Nephron progenitor cell (in vitro differentiated cells): ENCODE measurements around the gene CLBA1.
"Not testable (repeated sequence)": the region's sequence is repeated elsewhere in the genome, so short reads cannot be mapped to it uniquely, and the experiment has no call there.

Experiments
- DNase-seq: peaks from one replicate; pipeline ENCODE4 v3.0.0; 2021
- H3K27ac Mint-ChIP-seq: 2 replicates; pipeline ENCODE4 v1.8.0; 2021; ENCODE audit warnings: mild to moderate bottlenecking, moderate library complexity, mixed read lengths
- H3K27me3 Mint-ChIP-seq: 2 replicates; pipeline ENCODE4 v1.8.0; 2021; ENCODE audit warnings: mild to moderate bottlenecking, low read depth, mixed read lengths; ENCODE audit not compliant: poor library complexity
- H3K36me3 Mint-ChIP-seq: 2 replicates; pipeline ENCODE4 v1.8.0; 2021; ENCODE audit warnings: low read depth, mixed read lengths
- H3K4me1 Mint-ChIP-seq: 2 replicates; pipeline ENCODE4 v1.8.0; 2021; ENCODE audit warnings: mixed read lengths
- H3K4me3 Mint-ChIP-seq: 2 replicates; pipeline ENCODE4 v1.8.0; 2021; ENCODE audit warnings: mild to moderate bottlenecking, moderate library complexity, mixed read lengths
- H3K9me3 Mint-ChIP-seq: 2 replicates; pipeline ENCODE4 v1.8.0; 2021; ENCODE audit warnings: mild to moderate bottlenecking, moderate library complexity, mixed read lengths
- CTCF ChIP-seq: fragments of 200-600 bp; sonication (generic); IDR thresholded peaks from 2 replicates; pipeline ENCODE4 v1.5.0; 2021; ENCODE audit warnings: antibody characterized with exemption

The CLBA1 gene

GRCh38 chr14:104942586-104942985 is 43.0 kb upstream of the CLBA1 start:
- H3K36me3 Mint-ChIP-seq: no peaks in the 10 kb centered on the region
- H3K4me1 Mint-ChIP-seq: no peaks in the 10 kb centered on the region
- H3K27me3 Mint-ChIP-seq: peaks cover 43% of the 10 kb centered on the region
- no peak for DNase-seq
- H3K9me3 Mint-ChIP-seq: no peaks in the 10 kb centered on the region
- no peak overlapping the region for H3K27ac Mint-ChIP-seq
- no peak overlapping the region for H3K4me3 Mint-ChIP-seq
- no peak for TF ChIP-seq CTCF

GRCh38 chr14:104943216-104944015 is 42.2 kb upstream of the CLBA1 start:
- not testable (repeated sequence) for DNase-seq, H3K36me3 Mint-ChIP-seq, H3K27ac Mint-ChIP-seq, H3K4me1 Mint-ChIP-seq, H3K4me3 Mint-ChIP-seq, H3K9me3 Mint-ChIP-seq
- H3K27me3 Mint-ChIP-seq: peaks cover 35% of the 10 kb centered on the region

GRCh38 chr14:104944016-104944308 is 41.6 kb upstream of the CLBA1 start:
- not testable (repeated sequence) for DNase-seq, H3K9me3 Mint-ChIP-seq, H3K4me3 Mint-ChIP-seq, H3K4me1 Mint-ChIP-seq, H3K36me3 Mint-ChIP-seq, H3K27ac Mint-ChIP-seq
- H3K27me3 Mint-ChIP-seq: peaks cover 29% of the 10 kb centered on the region

GRCh38 chr14:104944436-104945205 is 41.0 kb upstream of the CLBA1 start:
- DNase-seq, H3K36me3 Mint-ChIP-seq, H3K27ac Mint-ChIP-seq, H3K4me1 Mint-ChIP-seq, H3K4me3 Mint-ChIP-seq, H3K9me3 Mint-ChIP-seq: not testable (repeated sequence)
- H3K27me3 Mint-ChIP-seq: peaks cover 23% of the 10 kb centered on the region

GRCh38 chr14:104945266-104945665 is 40.3 kb upstream of the CLBA1 start:
- H3K27ac Mint-ChIP-seq, H3K4me1 Mint-ChIP-seq, H3K4me3 Mint-ChIP-seq, H3K36me3 Mint-ChIP-seq, H3K9me3 Mint-ChIP-seq, DNase-seq: not testable (repeated sequence)
- peaks cover 16% of the 10 kb centered on the region for H3K27me3 Mint-ChIP-seq

GRCh38 chr14:104945986-104946965 is 39.3 kb upstream of the CLBA1 start:
- not testable (repeated sequence) for H3K27ac Mint-ChIP-seq, H3K9me3 Mint-ChIP-seq, H3K27me3 Mint-ChIP-seq, H3K36me3 Mint-ChIP-seq, H3K4me3 Mint-ChIP-seq, DNase-seq, H3K4me1 Mint-ChIP-seq

- not testable (repeated sequence) for H3K4me1 Mint-ChIP-seq, H3K27me3 Mint-ChIP-seq, H3K4me3 Mint-ChIP-seq, H3K27ac Mint-ChIP-seq, DNase-seq, H3K36me3 Mint-ChIP-seq, H3K9me3 Mint-ChIP-seq
These were observed 38.4 kb upstream of the CLBA1 start for GRCh38 chr14:104947201-104947600.

- H3K4me1 Mint-ChIP-seq, H3K27ac Mint-ChIP-seq, H3K27me3 Mint-ChIP-seq, H3K4me3 Mint-ChIP-seq, DNase-seq, H3K36me3 Mint-ChIP-seq, H3K9me3 Mint-ChIP-seq: not testable (repeated sequence)
These were observed 37.5 kb upstream of the CLBA1 start for GRCh38 chr14:104947881-104948735.

GRCh38 chr14:104948736-104949031 is 36.9 kb upstream of the CLBA1 start:
- TF ChIP-seq CTCF: no peak
- no peaks in the 10 kb centered on the region for H3K9me3 Mint-ChIP-seq
- DNase-seq: no peak
- no peak overlapping the region for H3K27ac Mint-ChIP-seq
- no peaks in the 10 kb centered on the region for H3K4me1 Mint-ChIP-seq
- peaks cover 5% of the 10 kb centered on the region for H3K27me3 Mint-ChIP-seq
- no peak overlapping the region for H3K4me3 Mint-ChIP-seq
- no peaks in the 10 kb centered on the region for H3K36me3 Mint-ChIP-seq

- DNase-seq, H3K9me3 Mint-ChIP-seq, H3K36me3 Mint-ChIP-seq: not testable (repeated sequence)
These were observed 36.1 kb upstream of the CLBA1 start for GRCh38 chr14:104949406-104949955.

More at GRCh38 chr14:104949406-104949955, 36.1 kb upstream of the CLBA1 start:
- not testable (repeated sequence) for H3K27ac Mint-ChIP-seq, H3K4me1 Mint-ChIP-seq, H3K27me3 Mint-ChIP-seq, H3K4me3 Mint-ChIP-seq
